Measurements from ENCODE around the gene PFKP.
A peak's percentile ranks its signal among the peaks of the same experiment; 100 is the strongest.

The PFKP gene

DNA sequence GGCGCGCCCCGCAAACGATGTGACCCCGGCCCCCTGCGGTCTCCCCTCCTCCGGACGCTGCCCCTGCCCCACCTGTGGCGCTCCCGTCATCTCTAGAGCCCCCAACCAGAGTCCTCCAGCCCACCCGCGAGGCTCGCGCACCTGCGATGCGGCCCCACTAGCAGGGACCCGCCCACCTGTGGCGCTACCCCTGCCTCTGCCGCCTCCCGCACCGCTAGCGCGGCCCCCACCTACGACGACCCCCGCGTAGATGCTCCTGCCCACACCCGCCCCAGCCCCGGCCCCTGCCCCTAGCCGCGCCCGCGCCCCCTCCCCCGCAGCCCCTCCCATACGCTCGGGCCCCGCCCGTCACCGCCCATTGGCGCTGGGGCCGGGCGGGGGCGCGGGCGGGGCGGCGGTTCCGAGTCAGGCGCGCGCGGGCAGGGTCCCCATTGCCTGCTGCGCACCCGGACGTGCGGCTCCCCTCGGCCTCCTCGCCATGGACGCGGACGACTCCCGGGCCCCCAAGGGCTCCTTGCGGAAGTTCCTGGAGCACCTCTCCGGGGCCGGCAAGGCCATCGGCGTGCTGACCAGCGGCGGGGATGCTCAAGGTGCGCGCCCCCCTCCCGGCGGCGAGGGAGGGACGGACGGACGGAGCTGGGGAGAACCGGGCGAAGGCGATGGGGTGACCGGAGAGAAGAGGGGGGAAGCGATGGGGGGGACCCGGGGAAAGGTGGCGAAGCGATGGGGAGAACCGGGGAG, at the start of gene PFKP:
PFKP (plus strand) TSS at position 431 of the 741 bp plus-strand sequence; CDS start at position 479, 48 bp downstream.
- peak; percentile 47 for DNase-seq (ENCODE audit: low read depth)

DNA sequence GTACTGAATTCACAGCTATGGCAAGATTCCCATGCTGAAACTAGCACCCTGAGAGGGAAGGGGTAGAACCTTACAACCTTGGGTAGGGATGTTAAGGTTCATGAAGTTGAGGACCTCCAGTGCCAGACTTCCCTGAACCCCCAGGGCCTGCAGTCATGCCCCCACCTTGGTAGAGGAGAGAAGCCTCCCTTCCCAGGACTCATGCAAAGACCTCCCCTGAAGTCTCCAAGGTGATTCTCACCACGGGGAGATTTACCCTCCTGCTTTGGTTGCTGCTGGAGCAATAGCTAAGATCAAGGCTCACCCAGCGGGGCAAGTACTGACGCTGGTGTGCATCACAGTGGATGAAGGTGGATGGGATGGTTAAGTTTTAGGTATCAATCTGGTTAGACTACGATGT, 49.1 kb upstream of the PFKP start:
- DNase-seq (ENCODE audit: low read depth): no peak

DNA sequence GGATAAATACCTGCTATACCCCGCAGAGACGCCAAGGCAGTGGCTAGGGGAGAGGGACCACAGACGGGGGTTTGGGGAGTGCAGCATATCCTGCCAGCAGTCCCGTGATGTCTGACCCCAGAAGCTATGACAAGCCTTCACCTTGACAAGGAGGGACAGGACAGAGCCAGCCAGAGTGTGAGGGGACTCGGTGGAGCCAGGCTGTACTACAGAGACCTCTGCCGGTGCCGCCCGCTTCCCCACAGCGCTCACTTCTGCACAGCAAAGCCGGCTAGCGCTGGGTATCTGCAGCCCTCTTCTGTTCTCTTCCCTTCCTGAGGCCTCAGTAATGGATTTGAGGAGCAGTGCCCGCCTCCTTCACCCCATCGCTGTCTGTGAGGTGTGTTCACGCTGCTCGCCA, 47.0 kb upstream of the PFKP start:
- no peak for DNase-seq (ENCODE audit: low read depth)

DNA sequence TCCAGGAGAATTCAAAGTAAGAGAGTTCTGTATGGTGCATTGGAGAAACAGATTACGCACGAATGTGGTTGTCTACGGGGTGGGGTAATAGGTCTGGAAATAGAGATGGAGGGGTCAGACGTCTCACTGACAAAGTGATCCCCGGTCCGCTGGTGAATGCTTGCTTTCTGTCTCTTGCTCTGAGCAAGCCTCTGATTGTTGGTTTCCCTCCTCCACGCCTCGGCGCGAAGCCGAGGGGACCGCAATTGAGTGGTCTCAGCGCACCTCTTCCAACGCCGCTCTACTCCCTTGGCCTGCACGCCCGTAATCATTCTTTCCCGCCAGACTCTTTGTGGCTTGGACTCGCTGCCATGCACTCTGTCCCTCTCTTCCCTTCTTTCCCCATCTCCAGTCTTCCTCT, 46.5 kb upstream of the PFKP start:
- DNase-seq (ENCODE audit: low read depth): no peak

DNA sequence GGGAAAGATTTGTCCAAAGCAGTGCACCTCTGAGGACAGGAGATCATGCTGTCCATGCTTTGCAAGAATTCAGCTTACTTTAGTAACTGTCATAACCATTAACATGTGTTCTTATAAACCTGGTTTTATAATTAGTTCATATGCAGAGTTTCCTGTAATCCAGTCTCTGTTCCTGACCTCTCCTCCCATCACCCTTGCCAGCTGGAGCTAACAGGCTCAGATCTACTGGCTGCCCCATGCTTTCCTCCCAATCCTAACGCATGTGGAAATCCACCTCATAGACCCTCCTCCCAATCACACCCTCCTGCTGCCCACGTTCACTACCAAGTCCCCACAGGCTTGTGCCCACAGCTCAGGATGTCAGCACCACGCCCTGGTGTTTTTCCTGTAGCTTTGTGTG, 45.3 kb upstream of the PFKP start:
- no peak for DNase-seq (ENCODE audit: low read depth)

DNA sequence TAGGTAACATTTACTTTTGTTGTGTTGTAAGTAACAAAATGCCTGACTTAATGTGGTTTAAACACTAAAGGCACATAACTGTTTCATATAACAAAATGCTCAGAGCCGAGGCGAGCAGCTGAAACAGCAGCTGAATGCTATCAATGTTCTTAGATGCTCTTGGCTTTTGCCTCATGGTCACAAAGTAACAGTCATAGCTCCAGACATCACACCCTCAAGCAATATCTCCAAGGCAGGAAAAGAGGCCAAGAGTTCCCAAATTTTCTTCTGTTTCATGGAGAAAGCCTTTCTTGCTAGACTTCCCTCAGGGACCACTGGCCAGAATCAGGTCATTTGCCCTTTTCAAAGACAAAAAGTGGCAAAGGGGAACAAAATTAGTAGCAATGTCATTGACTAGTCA, 43.5 kb upstream of the PFKP start:
- DNase-seq (ENCODE audit: low read depth): no peak

DNA sequence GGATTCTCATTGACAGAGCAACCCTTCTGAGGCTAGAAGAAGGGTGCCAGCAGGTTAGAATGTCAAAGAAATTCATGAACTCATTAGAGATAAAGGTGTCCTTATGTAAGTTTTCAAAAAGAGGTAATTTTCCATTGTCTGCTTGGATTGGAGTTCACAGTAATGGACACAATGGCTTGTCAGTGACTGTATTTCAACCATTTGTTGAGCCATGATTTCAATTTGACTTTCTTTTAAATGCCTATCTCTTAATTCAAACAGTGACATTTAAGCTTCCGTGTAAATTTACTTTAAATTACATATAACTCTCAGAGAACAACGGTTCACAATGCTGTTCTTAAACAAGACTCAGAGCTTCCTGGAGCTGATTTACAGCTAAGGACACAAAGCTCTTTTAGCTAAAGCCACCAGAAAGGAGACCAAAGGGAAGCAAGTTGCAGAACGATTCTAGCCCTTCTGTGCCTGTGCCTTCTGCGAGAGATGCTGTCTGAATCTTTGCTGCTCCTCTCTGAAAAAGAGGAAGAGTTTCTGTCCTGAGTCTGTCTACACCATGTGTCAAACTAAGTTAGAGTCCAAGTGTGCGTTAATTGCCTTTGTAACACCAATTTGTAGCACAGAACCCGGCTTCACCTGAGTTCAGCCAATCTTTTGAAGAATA, 42.2 kb upstream of the PFKP start:
- DNase-seq (ENCODE audit: low read depth): no peak

DNA sequence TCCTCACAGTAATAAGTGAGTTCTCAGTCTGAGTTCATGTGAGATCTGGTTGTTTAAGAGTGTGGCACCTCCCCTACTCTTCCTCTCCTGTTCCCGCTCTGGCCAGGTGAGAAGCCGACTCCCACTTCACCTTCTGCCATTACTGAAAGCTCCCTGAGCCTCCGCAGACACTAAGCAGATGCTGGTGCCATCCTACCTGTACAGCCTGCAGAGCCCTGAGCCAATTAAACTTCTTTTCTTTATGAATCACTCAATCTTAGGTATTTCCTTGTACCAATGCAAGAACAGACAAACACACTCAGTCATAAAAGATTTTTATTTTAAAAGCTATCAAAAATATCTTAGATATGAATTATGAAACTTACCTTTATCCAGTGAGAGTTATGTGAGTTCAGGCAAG, 39.5 kb upstream of the PFKP start:
- no peak for DNase-seq (ENCODE audit: low read depth)

DNA sequence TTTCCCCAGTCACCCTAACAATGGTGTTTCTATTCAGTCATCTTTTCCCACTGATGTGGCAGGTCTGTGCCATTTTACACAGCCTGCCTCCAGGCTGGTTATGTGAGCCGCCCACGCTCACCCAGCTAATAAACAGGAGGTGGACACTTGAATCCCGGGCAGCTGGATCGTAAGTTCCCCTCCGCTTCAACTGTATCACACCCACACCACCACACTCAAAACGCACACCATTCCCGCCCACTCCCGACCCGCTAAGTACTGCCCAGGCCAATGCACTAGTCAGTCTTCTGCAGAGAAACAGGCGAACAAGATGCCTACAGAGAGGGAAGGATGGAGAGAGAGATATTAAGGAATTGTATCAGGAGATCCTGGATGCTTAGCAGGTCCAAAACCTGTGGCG, 38.9 kb upstream of the PFKP start:
- DNase-seq (ENCODE audit: low read depth): no peak

DNA sequence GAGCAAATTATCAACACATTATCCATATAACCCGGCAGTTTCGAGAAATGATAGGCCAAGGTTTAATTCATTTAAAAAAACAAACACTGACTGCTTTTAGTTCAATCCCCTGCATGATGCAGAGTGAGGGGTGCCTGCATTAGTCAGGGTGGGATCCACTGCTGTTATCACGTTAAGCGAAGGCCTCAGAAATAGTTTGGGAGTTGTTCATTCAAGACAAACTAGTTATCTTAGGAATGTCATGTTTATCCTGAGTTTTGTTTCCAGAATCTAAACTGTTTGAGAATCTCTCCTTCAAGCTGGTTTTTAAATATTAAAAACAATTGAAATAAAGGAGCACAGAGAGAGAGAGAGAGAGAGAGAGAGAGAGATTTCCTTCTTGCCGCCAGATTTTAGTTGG, 36.6 kb upstream of the PFKP start:
- DNase-seq (ENCODE audit: low read depth): no peak

DNA sequence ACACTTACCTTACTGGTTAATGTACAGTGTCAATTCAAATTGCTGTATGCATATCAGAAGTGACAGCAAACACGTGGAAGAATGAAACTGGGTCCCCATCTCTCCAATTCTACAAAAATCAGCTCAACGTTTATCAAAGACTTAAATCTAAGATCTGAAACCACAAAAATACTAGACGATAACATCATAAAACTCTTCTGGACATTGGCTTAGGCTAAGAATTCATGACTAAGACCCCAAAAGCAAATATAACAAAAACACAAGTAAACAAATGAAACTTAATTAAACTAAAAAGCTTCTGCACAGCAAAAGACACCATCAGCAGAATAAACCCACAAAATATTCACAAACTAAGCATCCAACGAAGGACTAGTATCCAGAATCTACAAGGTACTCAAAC, 35.9 kb upstream of the PFKP start:
- DNase-seq (ENCODE audit: low read depth): no peak

DNA sequence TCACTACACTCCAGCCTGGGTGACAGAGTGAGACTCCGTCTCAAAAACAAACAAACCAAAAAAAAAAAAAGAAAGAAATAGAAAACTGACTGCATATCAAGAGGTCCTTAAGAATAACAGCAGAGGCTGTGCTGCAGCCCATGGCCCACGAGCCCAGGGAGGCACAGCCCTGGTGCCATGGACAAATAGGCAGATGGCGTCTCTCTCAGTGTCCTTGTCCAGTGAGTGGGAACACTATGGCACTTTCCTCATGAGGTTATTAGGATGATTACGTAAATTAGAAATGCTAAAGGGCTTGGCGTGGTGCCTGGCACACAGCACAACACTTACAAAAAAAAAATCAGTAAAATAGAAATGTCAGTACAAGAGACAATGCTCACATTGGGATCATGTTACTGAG, 33.4 kb upstream of the PFKP start:
- DNase-seq (ENCODE audit: low read depth): no peak

DNA sequence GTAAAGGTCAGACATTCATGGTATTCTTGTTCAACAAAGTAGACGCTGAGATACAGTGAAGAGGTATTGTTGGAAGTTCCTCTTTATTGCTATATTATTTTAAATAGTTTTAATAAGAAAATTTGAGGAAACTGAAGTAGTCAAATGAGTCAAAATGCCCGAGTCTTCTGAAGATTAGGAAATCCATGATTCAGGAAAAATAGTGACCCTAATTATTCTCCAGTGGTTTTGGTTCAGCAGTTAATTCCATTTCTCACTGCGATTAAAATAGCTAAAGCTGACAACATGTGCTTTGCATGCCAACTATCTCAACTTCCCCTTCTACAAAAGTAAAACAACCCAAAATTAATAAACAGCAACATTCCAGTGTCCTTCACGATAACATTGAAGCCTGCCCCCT, 32.7 kb upstream of the PFKP start:
- no peak for DNase-seq (ENCODE audit: low read depth)

DNA sequence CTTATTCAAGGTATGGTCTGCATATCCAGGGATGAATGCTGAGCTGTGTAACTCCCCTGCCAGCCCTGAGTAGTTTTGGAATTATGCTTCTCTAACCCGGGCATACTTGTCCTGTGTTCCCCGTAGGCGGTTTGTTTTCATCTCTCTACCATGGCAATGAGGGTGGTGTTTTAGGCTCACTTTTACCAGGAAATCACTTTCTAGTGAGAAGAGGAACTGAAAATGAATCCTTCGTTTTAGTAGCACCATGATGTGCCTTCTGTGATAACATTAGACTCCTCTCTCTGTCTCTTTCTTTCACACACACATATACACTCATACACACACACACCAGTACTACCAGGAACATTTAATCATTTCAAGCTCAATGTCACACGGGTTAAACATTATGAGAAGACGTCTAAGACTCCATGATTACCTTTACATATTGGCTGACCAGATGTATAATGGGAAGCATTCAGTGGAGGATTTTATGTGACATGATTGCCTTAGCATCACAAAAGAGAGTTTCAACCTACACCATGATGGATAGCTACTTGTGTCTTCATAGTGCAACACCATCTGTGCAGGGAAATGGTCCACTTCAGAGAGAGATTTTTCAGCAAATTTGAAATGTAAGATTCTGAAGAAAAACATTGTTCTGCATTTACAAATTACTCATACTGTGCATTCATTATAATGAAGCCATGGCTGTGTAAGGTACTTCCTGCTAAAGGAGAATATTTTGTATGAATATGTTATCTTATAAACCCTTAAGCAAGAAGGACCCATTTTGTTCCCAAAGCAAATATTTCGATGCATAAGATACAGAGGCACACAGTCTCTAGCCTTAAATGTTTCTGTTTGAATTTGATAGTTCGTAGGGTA, 31.0 kb upstream of the PFKP start:
- DNase-seq (ENCODE audit: low read depth): no peak

DNA sequence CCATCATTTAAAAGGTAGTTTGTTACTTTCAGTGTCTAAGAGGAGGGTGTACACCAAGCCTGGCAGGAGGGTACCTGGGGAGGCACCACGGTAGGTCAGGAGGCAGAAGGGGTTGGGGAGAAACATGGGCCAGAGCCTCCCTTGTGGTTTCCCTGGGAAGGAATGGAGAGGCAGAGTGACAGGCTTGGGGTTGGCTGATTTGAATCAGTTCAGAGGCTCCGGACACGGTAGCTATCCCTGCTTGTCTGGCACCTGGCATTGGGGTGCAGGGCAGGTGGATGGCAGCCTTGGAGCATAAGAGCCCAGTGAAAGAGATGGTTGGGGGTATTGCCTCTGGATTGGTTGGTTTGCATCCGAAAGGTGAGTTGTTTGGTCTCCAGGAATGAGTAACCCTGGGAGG, 30.2 kb upstream of the PFKP start:
- no peak for DNase-seq (ENCODE audit: low read depth)

DNA sequence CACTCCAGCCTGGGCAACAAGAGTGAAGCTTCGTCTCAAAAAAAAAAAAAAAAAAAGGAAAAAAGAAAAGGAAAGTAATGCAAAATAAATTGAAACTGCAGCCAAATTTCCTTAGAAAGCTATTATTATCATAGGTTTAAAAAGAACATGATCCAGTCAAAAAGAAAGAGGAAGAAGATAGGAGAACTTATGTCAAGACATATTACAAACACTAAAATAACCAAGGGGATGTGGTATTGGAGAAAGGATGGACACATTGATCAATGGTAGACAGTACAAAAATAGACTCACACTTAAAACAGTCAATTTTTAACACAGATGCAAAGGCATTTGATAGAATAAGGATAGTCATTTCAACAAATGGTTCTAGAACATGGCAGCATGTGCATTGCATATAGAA, 27.3 kb upstream of the PFKP start:
- DNase-seq (ENCODE audit: low read depth): no peak

DNA sequence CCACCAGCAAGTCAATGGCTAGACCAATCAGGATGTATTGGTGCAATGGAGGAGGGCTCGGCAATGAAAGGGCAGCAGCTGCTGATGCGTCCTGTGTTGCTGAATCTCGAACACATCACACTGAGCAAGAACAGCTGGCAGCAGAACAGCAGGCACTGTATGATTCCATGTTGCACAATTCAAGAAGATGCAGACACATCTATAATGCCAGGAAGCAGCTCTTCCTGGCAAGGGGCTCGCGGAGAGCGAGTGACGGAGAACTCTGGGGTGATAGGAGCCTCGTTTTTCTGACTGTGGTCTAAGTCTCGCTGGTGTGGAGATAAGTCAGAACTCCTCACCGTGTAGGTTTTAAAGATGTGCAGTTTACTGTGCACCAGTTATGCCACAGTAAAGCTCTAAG, 24.8 kb upstream of the PFKP start:
- DNase-seq (ENCODE audit: low read depth): no peak

DNA sequence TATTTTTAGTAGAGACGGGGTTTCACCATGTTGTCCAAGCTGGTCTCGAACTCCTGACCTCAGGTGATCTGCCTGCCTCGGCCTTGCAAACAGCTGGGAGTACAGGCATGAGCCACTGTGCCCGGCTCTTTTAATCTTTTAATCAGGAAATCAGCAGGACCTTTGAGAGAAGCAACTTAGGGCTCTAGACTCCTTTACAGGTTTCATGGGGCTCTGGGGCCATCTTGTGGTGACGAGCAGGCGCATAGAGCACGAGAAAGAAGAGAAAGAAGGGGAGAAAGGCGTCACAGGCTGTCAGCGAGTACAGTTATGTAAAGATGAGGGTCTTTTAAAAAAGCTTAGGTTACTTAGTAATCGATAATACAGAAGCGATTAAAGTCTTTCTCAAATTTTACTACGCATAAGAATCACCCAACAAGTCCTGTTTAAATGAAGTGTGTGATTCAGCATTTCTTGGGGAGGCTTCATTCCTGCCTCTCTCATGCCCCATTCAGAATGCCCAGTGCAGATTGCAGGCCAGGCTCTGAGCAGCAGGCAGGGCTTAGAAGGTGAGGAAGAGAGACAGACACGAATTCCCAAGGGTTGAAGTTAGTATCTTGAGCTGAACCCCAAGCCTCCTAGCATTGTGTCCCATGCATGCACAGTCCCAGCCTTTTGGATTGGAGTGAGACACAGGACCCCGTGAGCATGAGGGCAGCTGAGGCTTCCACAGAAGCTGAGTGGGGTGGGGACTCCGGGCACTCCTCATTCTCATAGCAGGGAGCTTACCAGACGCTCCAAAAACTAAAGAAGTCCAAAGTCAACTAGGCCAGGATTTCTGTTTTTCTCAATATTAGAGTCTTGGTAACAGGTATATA, 23.6 kb upstream of the PFKP start:
- DNase-seq (ENCODE audit: low read depth): no peak

DNA sequence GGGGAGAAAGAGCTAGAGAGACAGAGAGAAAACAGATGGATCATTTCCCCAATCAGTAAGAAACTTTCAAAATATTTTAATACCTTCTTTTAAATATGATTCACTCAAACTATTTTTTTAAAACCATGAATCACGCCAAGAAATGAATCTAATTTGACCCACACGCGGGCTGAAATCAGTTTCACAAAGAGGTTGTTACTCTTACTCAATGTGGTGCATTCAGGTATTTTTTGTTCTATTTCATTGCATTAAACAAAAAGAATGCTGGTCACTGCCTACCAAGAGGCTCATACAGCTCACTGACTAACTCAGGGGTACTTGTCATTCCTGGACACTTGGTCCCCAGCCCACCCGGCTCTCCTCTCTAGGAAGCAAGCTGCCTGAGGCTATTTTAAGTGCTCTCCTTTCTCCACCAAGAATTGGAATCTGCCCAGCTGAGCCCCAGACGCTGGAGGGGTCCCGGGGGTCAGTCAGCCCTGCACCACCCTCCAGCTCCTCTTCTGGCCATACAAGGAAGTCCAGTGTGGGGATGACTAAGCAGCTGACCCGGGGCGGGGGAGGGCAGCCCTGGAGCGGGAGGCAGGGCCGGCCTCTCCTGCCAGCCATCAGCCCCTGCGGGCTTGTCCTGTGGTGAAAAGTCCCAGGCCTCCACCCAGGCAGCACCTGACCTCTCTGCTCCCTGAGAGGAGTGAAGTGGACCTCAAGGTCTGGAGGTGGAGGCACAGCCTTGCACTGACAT, 21.7 kb upstream of the PFKP start:
- DNase-seq (ENCODE audit: low read depth): no peak

DNA sequence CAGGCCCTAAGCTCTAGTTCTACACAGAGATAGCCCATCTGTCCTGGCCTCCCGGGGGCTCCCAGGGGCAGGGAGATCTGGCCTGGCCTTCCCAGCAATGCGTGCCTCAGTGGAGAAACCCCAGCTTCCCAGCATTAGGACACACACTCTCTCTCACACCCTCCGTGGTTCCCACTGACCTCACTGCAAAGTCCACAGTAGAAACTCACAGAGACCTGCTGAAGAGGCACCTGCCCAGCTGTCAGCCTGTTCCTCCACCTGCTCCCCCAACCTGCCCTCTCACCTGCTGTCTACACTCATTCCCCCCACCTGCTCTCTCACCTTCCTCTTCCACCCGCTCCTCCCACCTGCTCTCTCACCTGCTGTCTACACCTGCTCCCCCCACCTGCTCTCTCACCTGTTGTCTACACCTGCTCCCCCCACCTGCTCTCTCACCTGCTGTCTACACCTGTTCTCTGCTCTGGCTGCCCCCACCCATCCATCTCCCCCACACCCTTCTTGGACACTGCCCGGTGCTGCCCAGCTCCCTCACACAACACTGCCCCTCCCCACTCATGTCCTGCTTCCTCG, 21.1 kb upstream of the PFKP start:
- DNase-seq (ENCODE audit: low read depth): no peak

DNA sequence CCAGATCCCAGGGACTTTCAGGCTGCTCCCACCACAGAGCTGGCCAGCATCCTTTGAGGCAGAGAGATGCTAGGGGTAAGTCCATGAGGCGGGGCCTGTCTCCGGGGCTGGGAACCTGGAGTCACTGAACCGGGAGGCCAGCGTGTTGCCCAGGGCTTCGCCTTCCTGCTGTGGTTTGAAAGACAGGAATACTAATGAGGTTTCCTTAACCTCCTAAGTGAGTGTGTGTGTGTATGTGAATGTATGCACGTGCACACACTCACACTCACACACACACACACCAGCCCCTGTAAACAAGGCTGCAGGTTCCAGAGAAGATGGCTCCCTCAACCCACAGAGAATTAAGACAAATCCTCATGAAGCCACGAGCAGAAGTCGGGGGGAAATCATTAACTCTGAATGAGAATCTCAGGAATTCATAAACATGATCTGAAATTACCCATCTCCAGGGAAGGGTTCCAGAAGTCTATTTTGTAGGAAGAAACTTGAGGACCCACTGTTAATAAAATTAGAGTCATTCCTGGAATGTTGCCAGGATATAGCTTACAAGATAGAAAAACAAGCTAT, 20.3 kb upstream of the PFKP start:
- no peak for DNase-seq (ENCODE audit: low read depth)

Measured in T-helper 22 cell (primary cell).